HepG2 (cell line): Measurements from ENCODE around the gene TOMM40L. TPM values are rescaled to one million over a fixed set of nuclear protein-coding genes. Genes with fewer than 3 reads are reported as not detected.
A peak's percentile ranks its signal among the peaks of the same experiment; 100 is the strongest.

Experiments used
- BCL3 ChIP-seq: sonication (generic); formaldehyde crosslinking; IDR thresholded peaks from 2 replicates; pipeline ENCODE4 v1.5.1; 2020; ENCODE audit warnings: mild to moderate bottlenecking, missing genetic modification reagents, moderate library complexity
- CAMTA2 ChIP-seq: sonication (generic); formaldehyde crosslinking; IDR thresholded peaks from 2 replicates; pipeline ENCODE4 v1.4.0; 2020; ENCODE audit warnings: mild to moderate bottlenecking, missing genetic modification reagents, borderline replicate concordance
- CREB1 ChIP-seq, 2 experiments: fragments of 450-650 bp in 1 of 2; IDR thresholded peaks; 2 replicates each; pipeline ENCODE4 v1.6.1; 2016 to 2017; ENCODE audit warnings: control low read depth in 1 of 2, mild to moderate bottlenecking in 1 of 2, missing compliant biosample characterization in 1 of 2, missing genetic modification characterization in 1 of 2
- GTF3A ChIP-seq: sonication (generic); formaldehyde crosslinking; conservative IDR thresholded peaks from 2 replicates; pipeline ENCODE4 v1.4.0; 2020; ENCODE audit warnings: mild to moderate bottlenecking, missing genetic modification reagents
- HDAC1 ChIP-seq: sonication (generic); formaldehyde crosslinking; IDR thresholded peaks from 2 replicates; pipeline ENCODE4 v1.5.1; 2020; ENCODE audit warnings: mild to moderate bottlenecking, missing genetic modification reagents
- HNF1B ChIP-seq: sonication (generic); formaldehyde crosslinking; IDR thresholded peaks from 2 replicates; pipeline ENCODE4 v1.5.1; 2020; ENCODE audit warnings: mild to moderate bottlenecking, moderate library complexity, missing genetic modification reagents
- HNRNPK ChIP-seq: fragments of 200-400 bp; formaldehyde crosslinking; IDR thresholded peaks from 2 replicates; pipeline ENCODE4 v1.6.1; 2018; ENCODE audit warnings: low read length, low read depth, moderate library complexity, mild to moderate bottlenecking; ENCODE audit not compliant: poor library complexity, severe bottlenecking
- HNRNPL ChIP-seq: fragments of 200-400 bp; formaldehyde crosslinking; IDR thresholded peaks from 2 replicates; pipeline ENCODE4 v1.6.1; 2017; ENCODE audit warnings: mild to moderate bottlenecking, low read depth, low read length
- MBD4 ChIP-seq: IDR thresholded peaks from 2 replicates; pipeline ENCODE4 v1.6.1; 2012; ENCODE audit warnings: low read length, inconsistent platforms, borderline replicate concordance
- MED1 ChIP-seq: sonication (generic); formaldehyde crosslinking; IDR thresholded peaks from 2 replicates; pipeline ENCODE4 v1.4.0; 2020; ENCODE audit warnings: missing genetic modification reagents
- MLLT10 ChIP-seq: sonication (generic); formaldehyde crosslinking; IDR thresholded peaks from 2 replicates; pipeline ENCODE4 v1.4.0; 2020; ENCODE audit warnings: missing genetic modification reagents
- MLX ChIP-seq: IDR thresholded peaks from 2 replicates; pipeline ENCODE4 v1.6.1; 2016
- NR2F1 ChIP-seq, 2 experiments: fragments of 450-650 bp in 1 of 2; formaldehyde crosslinking in 1 of 2; IDR thresholded peaks; 2 replicates each; pipeline versions ENCODE4 v1.5.0 to v1.6.1; 2016 to 2020; ENCODE audit warnings: mild to moderate bottlenecking in 1 of 2, missing compliant biosample characterization in 1 of 2, missing genetic modification reagents in 1 of 2, moderate library complexity in 1 of 2
- RFX3 ChIP-seq: IDR thresholded peaks from 2 replicates; pipeline ENCODE4 v1.6.1; 2016; ENCODE audit warnings: missing biosample characterization, missing genetic modification reagents
- SMAD1 ChIP-seq: sonication (generic); formaldehyde crosslinking; IDR thresholded peaks from 2 replicates; pipeline ENCODE4 v1.4.0; 2020; ENCODE audit warnings: missing genetic modification reagents, low read depth, mild to moderate bottlenecking, borderline replicate concordance
- U2AF1 ChIP-seq: fragments of 200-400 bp; formaldehyde crosslinking; optimal IDR thresholded peaks from 2 replicates; pipeline ENCODE3; 2017; ENCODE audit warnings: mild to moderate bottlenecking, low read depth, low read length
- ZMAT3 ChIP-seq: sonication (generic); formaldehyde crosslinking; conservative IDR thresholded peaks from 2 replicates; pipeline ENCODE4 v1.7.0; 2021; ENCODE audit warnings: missing genetic modification reagents
- ZNF207 ChIP-seq: fragments of 450-650 bp; IDR thresholded peaks from 2 replicates; pipeline ENCODE4 v1.6.1; 2016; ENCODE audit warnings: antibody characterized with exemption, borderline replicate concordance
- ZNF3 ChIP-seq: IDR thresholded peaks from 2 replicates; pipeline ENCODE4 v1.7.0; 2017; ENCODE audit warnings: inconsistent platforms
- ZNF556 ChIP-seq: sonication (generic); formaldehyde crosslinking; IDR thresholded peaks from 2 replicates; pipeline ENCODE4 v1.4.0; 2020; ENCODE audit warnings: mild to moderate bottlenecking, missing genetic modification reagents, borderline replicate concordance
- ZNF576 ChIP-seq: sonication (generic); formaldehyde crosslinking; IDR thresholded peaks from 2 replicates; pipeline ENCODE4 v1.4.0; 2020; ENCODE audit warnings: mild to moderate bottlenecking, missing genetic modification reagents
- ZNF775 ChIP-seq: sonication (generic); formaldehyde crosslinking; IDR thresholded peaks from 2 replicates; pipeline ENCODE4 v1.4.0; 2020; ENCODE audit warnings: missing genetic modification reagents, mild to moderate bottlenecking, moderate library complexity, borderline replicate concordance
- ZSCAN9 ChIP-seq: IDR thresholded peaks from 2 replicates; pipeline ENCODE4 v1.6.1; 2016; ENCODE audit warnings: borderline replicate concordance
- polyA plus RNA-seq, 8 experiments: library from polyadenylated mRNA; depleted of rRNA in 3 of 8; stranded (reverse) in 7 of 8; unstranded in 1 of 8; fragments of >200 nt; fragmentation: Illumina TruSeq in 4 of 8; extraction: Trizol in 4 of 8; gene quantifications; 2 replicates each; pipeline versions ENCODE4 v1.2.1 to v1.2.3, GENCODE V29; 2011 to 2016; ENCODE audit warnings: low read depth in 4 of 8, missing spikeins in 1 of 8, mixed read lengths in 1 of 8; ENCODE audit not compliant: insufficient read depth in 1 of 8
- total RNA-seq, 5 experiments: library from RNA; depleted of rRNA; stranded (reverse); fragments of >200 nt; fragmentation: Illumina TruSeq; extraction: Trizol; gene quantifications; 2 replicates each; pipeline ENCODE4 v1.2.3, GENCODE V29; 2016; ENCODE audit warnings: low read depth in 1 of 5
- TF ChIP-seq, protein P1 (sequence below): sonication (generic); formaldehyde crosslinking; IDR thresholded peaks from 2 replicates; pipeline ENCODE4 v1.5.1; 2020; ENCODE audit warnings: missing genetic modification reagents, mild to moderate bottlenecking, borderline replicate concordance
- TF ChIP-seq, protein P2 (sequence below): sonication (generic); formaldehyde crosslinking; IDR thresholded peaks from 2 replicates; pipeline ENCODE4 v1.4.0; 2020; ENCODE audit warnings: mild to moderate bottlenecking, missing genetic modification reagents

The TOMM40L gene
- total and polyA plus RNA-seq, 2 of the 13 experiments (the other 11 are each of a cell fraction or from before 2014, with no cell fraction given) = 14.1 to 26.2 TPM

- TF ChIP-seq CREB1 (IDR thresholded peaks at IDR 0.05) (peak; percentile 76), CREB1 (CRISPR knock-in tag; IDR thresholded peaks at IDR 0.05) (peak; percentile 48), ZNF576 (no peak; the same call in 1 of the 2 replicates), ZNF207 (no peak), ZMAT3 (peak; percentile 94), SMAD1 (CRISPR knock-in tag) (no peak), MLLT10 (CRISPR knock-in tag) (no peak), ZNF3 (no peak), ZNF775 (CRISPR knock-in tag) (no peak), HDAC1 (CRISPR knock-in tag) (peak; percentile 90), BCL3 (CRISPR knock-in tag) (0 out of 2 replicates have a peak, but pooled peaks have one; percentile 50), U2AF1 (peak; percentile 64), ZNF556 (CRISPR knock-in tag) (peak; percentile 83), MED1 (CRISPR knock-in tag) (peak; percentile 66; the same call in 1 of the 2 replicates), MLX (CRISPR knock-in tag) (peak; percentile 38; the same call in 1 of the 2 replicates), MBD4 (no peak), GTF3A (0 out of 2 replicates have a peak, but pooled peaks have one; percentile 85), RFX3 (CRISPR knock-in tag) (no peak), HNRNPK (no peak), CAMTA2 (peak; percentile 78; the same call in 1 of the 2 replicates), ZSCAN9 (CRISPR knock-in tag) (peak; percentile 78; the same call in 1 of the 2 replicates), NR2F1 (CRISPR knock-in tag; IDR thresholded peaks at IDR 0.05) (peak; percentile 17 to 85; a peak in 2 of 4 replicates), HNF1B (CRISPR knock-in tag) (no peak; the same call in 1 of the 2 replicates), HNRNPL (no peak)
- TF ChIP-seq, protein P1, sequence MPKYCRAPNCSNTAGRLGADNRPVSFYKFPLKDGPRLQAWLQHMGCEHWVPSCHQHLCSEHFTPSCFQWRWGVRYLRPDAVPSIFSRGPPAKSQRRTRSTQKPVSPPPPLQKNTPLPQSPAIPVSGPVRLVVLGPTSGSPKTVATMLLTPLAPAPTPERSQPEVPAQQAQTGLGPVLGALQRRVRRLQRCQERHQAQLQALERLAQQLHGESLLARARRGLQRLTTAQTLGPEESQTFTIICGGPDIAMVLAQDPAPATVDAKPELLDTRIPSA (CRISPR knock-in tag) = no peak; the same call in 1 of the 2 replicates
- TF ChIP-seq, protein P2, sequence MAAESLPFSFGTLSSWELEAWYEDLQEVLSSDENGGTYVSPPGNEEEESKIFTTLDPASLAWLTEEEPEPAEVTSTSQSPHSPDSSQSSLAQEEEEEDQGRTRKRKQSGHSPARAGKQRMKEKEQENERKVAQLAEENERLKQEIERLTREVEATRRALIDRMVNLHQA = no peak
Observed at GRCh38 chr1:161177112-161177935, 48.5 kb upstream of the TOMM40L start, which contains the start of gene B4GALT3 (continued).
